OCI-LY7 (cell line): ENCODE measurements around the gene GLRA1.

Experiments
- EZH2phosphoT487 ChIP-seq: fragments of 200-600 bp; sonication (generic); IDR thresholded peaks from 2 replicates; pipeline ENCODE4 v1.6.1; 2018; ENCODE audit warnings: low read depth, borderline replicate concordance, mild to moderate bottlenecking, mixed run types, antibody characterized with exemption, low read length, moderate library complexity, mixed read lengths
- TF ChIP-seq, protein P1 (sequence below): fragments of 200-600 bp; sonication (generic); conservative IDR thresholded peaks from 2 replicates; pipeline ENCODE4 v1.5.1; 2014; ENCODE audit warnings: mild to moderate bottlenecking, antibody characterized with exemption, low read length, moderate library complexity, mixed read lengths

DNA sequence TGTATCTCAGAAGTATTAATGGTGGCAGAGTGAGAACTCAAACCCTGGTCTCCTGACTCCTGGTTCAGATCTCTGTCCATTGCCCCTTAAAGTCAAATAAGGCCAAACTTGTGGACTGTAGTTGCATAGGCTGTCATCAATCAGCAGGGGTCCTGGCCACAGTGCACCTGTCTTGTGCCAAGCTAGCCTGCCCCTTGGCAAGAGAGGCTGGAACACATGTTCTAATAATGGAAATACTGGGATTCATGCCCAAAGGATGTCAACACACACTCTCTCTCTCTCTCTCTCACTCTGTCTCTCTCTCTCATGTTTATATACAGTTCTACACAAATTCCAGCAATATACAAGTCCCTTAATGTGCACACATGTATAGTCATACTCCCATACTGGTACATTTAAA, 44.3 kb downstream of the GLRA1 start:
- TF ChIP-seq, protein P1, sequence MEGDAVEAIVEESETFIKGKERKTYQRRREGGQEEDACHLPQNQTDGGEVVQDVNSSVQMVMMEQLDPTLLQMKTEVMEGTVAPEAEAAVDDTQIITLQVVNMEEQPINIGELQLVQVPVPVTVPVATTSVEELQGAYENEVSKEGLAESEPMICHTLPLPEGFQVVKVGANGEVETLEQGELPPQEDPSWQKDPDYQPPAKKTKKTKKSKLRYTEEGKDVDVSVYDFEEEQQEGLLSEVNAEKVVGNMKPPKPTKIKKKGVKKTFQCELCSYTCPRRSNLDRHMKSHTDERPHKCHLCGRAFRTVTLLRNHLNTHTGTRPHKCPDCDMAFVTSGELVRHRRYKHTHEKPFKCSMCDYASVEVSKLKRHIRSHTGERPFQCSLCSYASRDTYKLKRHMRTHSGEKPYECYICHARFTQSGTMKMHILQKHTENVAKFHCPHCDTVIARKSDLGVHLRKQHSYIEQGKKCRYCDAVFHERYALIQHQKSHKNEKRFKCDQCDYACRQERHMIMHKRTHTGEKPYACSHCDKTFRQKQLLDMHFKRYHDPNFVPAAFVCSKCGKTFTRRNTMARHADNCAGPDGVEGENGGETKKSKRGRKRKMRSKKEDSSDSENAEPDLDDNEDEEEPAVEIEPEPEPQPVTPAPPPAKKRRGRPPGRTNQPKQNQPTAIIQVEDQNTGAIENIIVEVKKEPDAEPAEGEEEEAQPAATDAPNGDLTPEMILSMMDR, result no peak
- TF ChIP-seq EZH2phosphoT487, result no peak
